Activated CD4-positive, alpha-beta T cell treated with anti-CD3 and anti-CD28 coated beads for 36 hours (primary cell): Measurements from ENCODE around the gene TRMT61A. TPM values are rescaled to one million over a fixed set of nuclear protein-coding genes. Genes with fewer than 3 reads are reported as not detected.

ENCODE experiments used
- ATAC-seq: fragments of 200-7000 bp; cut with Tn5 transposase; one replicate; pipeline ENCODE4 v1.10.0; 2021; ENCODE audit warnings: mild to moderate bottlenecking, moderate library complexity
- CTCF ChIA-PET: fragments of 350-600 bp; sonication (Branson Sonifier 250); formaldehyde crosslinking; loops from one replicate; lab custom pipeline; 2021; ENCODE audit warnings: antibody characterized with exemption; lab: Charles Lee
- POLR2A ChIA-PET: fragments of 350-600 bp; sonication (Branson Sonifier 250); formaldehyde crosslinking; loops from one replicate; lab custom pipeline; 2021; ENCODE audit warnings: antibody characterized with exemption, inconsistent platforms; lab: Charles Lee
- DNase-seq: peaks from one replicate; pipeline ENCODE4 v3.0.0-alpha.2; 2020
- H3K27ac Mint-ChIP-seq: one replicate; pipeline ENCODE4 v1.8.0; 2021; ENCODE audit warnings: mixed read lengths
- H3K27me3 Mint-ChIP-seq: one replicate; pipeline ENCODE4 v1.8.0; 2021; ENCODE audit warnings: mixed read lengths
- H3K36me3 Mint-ChIP-seq: one replicate; pipeline ENCODE4 v1.8.0; 2021; ENCODE audit warnings: low read depth, mixed read lengths
- H3K4me1 Mint-ChIP-seq: one replicate; pipeline ENCODE4 v1.8.0; 2021; ENCODE audit warnings: mixed read lengths
- H3K4me3 Mint-ChIP-seq: one replicate; pipeline ENCODE4 v1.8.0; 2021; ENCODE audit warnings: mild to moderate bottlenecking, moderate library complexity, mixed read lengths
- H3K9me3 Mint-ChIP-seq: one replicate; pipeline ENCODE4 v1.8.0; 2021; ENCODE audit warnings: low read depth, mixed read lengths
- intact Hi-C, 2 experiments: fragments of 100-400 bp; cut with DNase I in 1 of 2; cut with micrococcal nuclease in 1 of 2; formaldehyde crosslinking; loops; one replicate each; pipeline versions ENCODE4 v1.14.2 to v1.15.1; 2022 to 2024; cut with DNase I, micrococcal nuclease
- total RNA-seq, 2 experiments: library from RNA; stranded (reverse); gene quantifications; one replicate each; pipeline ENCODE4 v1.2.3, GENCODE V29; 2021

Gene TRMT61A
- total RNA-seq, 2 experiments from 2014 or later, result 8.8 to 9.0 TPM

GRCh38 chr14:103499709-103500108 is 29.3 kb upstream of the TRMT61A start:
- Mint-ChIP-seq H3K27ac (peak overlapping the region; percentile 0), H3K4me3 (no peak overlapping the region), H3K9me3 (no peaks in the 10 kb centered on the region), H3K4me1 (peaks cover 19% of the 10 kb centered on the region), H3K36me3 (peaks cover 42% of the 10 kb centered on the region), H3K27me3 (no peaks in the 10 kb centered on the region)
- CTCF ChIA-PET, result interaction anchor here (0.9 to 2.0 kb wide), 12 partner anchors 9 to 110 kb away, joined by 3 to 6 read pairs (median 3); no protein-coding TSS in a partner anchor
- POLR2A ChIA-PET, result no interaction called here
- DNase-seq (no peak), ATAC-seq (peak; percentile 11)
- intact Hi-C loops, result loop anchor here (1.0 kb wide), 1 partner anchor 47 kb away; no protein-coding TSS in a partner anchor

GRCh38 chr14:103500148-103500990 is 28.6 kb upstream of the TRMT61A start:
- Mint-ChIP-seq H3K27me3 (no peaks in the 10 kb centered on the region), H3K4me1 (peaks cover 19% of the 10 kb centered on the region), H3K9me3 (no peaks in the 10 kb centered on the region), H3K36me3 (peaks cover 45% of the 10 kb centered on the region), H3K4me3 (no peak overlapping the region), H3K27ac (peak overlapping the region; percentile 55)
- ChIA-PET CTCF (interaction anchor here (0.6 to 2.0 kb wide), 15 partner anchors 9 to 420 kb away, joined by 3 to 6 read pairs (median 3); no protein-coding TSS in a partner anchor), POLR2A (interaction anchor here (0.6 kb wide), 1 partner anchor 54 kb away, joined by 4 read pairs; no protein-coding TSS in a partner anchor)
- DNase-seq (peak; percentile 91), ATAC-seq (peak; percentile 87)
- intact Hi-C loops, result loop anchor here (1.0 kb wide), 1 partner anchor 46 kb away; no protein-coding TSS in a partner anchor

GRCh38 chr14:103501041-103501870 is 27.7 kb upstream of the TRMT61A start:
- intact Hi-C loops, result no loop called here
- DNase-seq (no peak), ATAC-seq (no peak)
- ChIA-PET POLR2A (no interaction called here), CTCF (interaction anchor here (1.0 to 4.0 kb wide), 5 partner anchors 8 to 419 kb away, joined by 3 to 21 read pairs (median 3); no protein-coding TSS in a partner anchor)
- peaks cover 19% of the 10 kb centered on the region for H3K4me1 Mint-ChIP-seq
- no peaks in the 10 kb centered on the region for H3K9me3 Mint-ChIP-seq
- no peak overlapping the region for H3K27ac Mint-ChIP-seq
- H3K36me3 Mint-ChIP-seq, result peaks cover 45% of the 10 kb centered on the region
- H3K4me3 Mint-ChIP-seq, result no peak overlapping the region
- no peaks in the 10 kb centered on the region for H3K27me3 Mint-ChIP-seq

GRCh38 chr14:103501921-103502669 is 26.9 kb upstream of the TRMT61A start:
- H3K27ac Mint-ChIP-seq, result no peak overlapping the region
- H3K27me3 Mint-ChIP-seq, result no peaks in the 10 kb centered on the region
- no peak overlapping the region for H3K4me3 Mint-ChIP-seq
- H3K9me3 Mint-ChIP-seq, result no peaks in the 10 kb centered on the region
- CTCF ChIA-PET, result interaction anchor here (0.6 to 4.0 kb wide), 3 partner anchors 14 to 76 kb away, joined by 3 to 21 read pairs (median 3); no protein-coding TSS in a partner anchor
- H3K4me1 Mint-ChIP-seq, result peaks cover 19% of the 10 kb centered on the region
- ATAC-seq (no peak), DNase-seq (no peak)
- intact Hi-C loops, result no loop called here
- POLR2A ChIA-PET, result no interaction called here
- peaks cover 45% of the 10 kb centered on the region for H3K36me3 Mint-ChIP-seq

GRCh38 chr14:103502877-103503276 is 26.1 kb upstream of the TRMT61A start:
- no peak for ATAC-seq
- intact Hi-C loops, result no loop called here
- POLR2A ChIA-PET, result no interaction called here

GRCh38 chr14:103503296-103503695 is 25.7 kb upstream of the TRMT61A start:
- Mint-ChIP-seq H3K27ac (no peak overlapping the region), H3K4me1 (peaks cover 19% of the 10 kb centered on the region), H3K9me3 (no peaks in the 10 kb centered on the region), H3K4me3 (no peak overlapping the region), H3K36me3 (peaks cover 45% of the 10 kb centered on the region), H3K27me3 (no peaks in the 10 kb centered on the region)
- intact Hi-C loops, result no loop called here
- ATAC-seq (no peak), DNase-seq (no peak)
- CTCF ChIA-PET, result interaction anchor here (0.9 to 4.0 kb wide), 4 partner anchors 12 to 112 kb away, joined by 3 to 21 read pairs (median 3); no protein-coding TSS in a partner anchor
- POLR2A ChIA-PET, result no interaction called here

More at GRCh38 chr14:103502877-103503276, 26.1 kb upstream of the TRMT61A start:
- Mint-ChIP-seq H3K4me1 (peaks cover 19% of the 10 kb centered on the region), H3K27me3 (no peaks in the 10 kb centered on the region), H3K4me3 (no peak overlapping the region), H3K9me3 (no peaks in the 10 kb centered on the region), H3K27ac (no peak overlapping the region), H3K36me3 (peaks cover 45% of the 10 kb centered on the region)
- no peak for DNase-seq
- CTCF ChIA-PET, result interaction anchor here (0.9 to 4.0 kb wide), 3 partner anchors 11 to 112 kb away, joined by 3 to 21 read pairs (median 3); no protein-coding TSS in a partner anchor

- Mint-ChIP-seq H3K27ac (no peak overlapping the region), H3K4me3 (no peak overlapping the region), H3K4me1 (peaks cover 12% of the 10 kb centered on the region), H3K9me3 (no peaks in the 10 kb centered on the region), H3K27me3 (no peaks in the 10 kb centered on the region), H3K36me3 (peaks cover 39% of the 10 kb centered on the region)
- intact Hi-C loops, result no loop called here
- ChIA-PET POLR2A (no interaction called here), CTCF (interaction anchor here (0.9 to 4.0 kb wide), 2 partner anchors 13 to 14 kb away, joined by 3 to 21 read pairs; no protein-coding TSS in a partner anchor)
- DNase-seq, result no peak
- ATAC-seq, result no peak
These were observed 23.9 kb upstream of the TRMT61A start for GRCh38 chr14:103504991-103505565.

- H3K4me1 Mint-ChIP-seq, result peaks cover 10% of the 10 kb centered on the region
- H3K9me3 Mint-ChIP-seq, result no peaks in the 10 kb centered on the region
- no peak overlapping the region for H3K4me3 Mint-ChIP-seq
- intact Hi-C loops, result no loop called here
- ChIA-PET POLR2A (no interaction called here), CTCF (interaction anchor here (0.6 kb wide), 1 partner anchor 570 kb away, joined by 4 read pairs; no protein-coding TSS in a partner anchor)
- DNase-seq (no peak), ATAC-seq (no peak)
- peaks cover 27% of the 10 kb centered on the region for H3K36me3 Mint-ChIP-seq
- H3K27ac Mint-ChIP-seq, result no peak overlapping the region
- no peaks in the 10 kb centered on the region for H3K27me3 Mint-ChIP-seq
These were observed 21.2 kb upstream of the TRMT61A start for GRCh38 chr14:103507751-103508150.

GRCh38 chr14:103508521-103509329 is 20.3 kb upstream of the TRMT61A start:
- Mint-ChIP-seq H3K4me3 (no peak overlapping the region), H3K27ac (no peak overlapping the region), H3K27me3 (no peaks in the 10 kb centered on the region), H3K4me1 (peaks cover 5% of the 10 kb centered on the region), H3K36me3 (peaks cover 19% of the 10 kb centered on the region), H3K9me3 (no peaks in the 10 kb centered on the region)
- no peak for DNase-seq
- intact Hi-C loops, result no loop called here
- ChIA-PET CTCF (interaction anchor here (0.9 kb wide), 2 partner anchors 9 to 10 kb away, joined by 3 to 6 read pairs; no protein-coding TSS in a partner anchor), POLR2A (no interaction called here)
- ATAC-seq, result no peak
